HG02588 (cell line): ENCODE results near the gene ANKRD36B.
"Not testable (repeated sequence)": the region's sequence is repeated elsewhere in the genome, so short reads cannot be mapped to it uniquely, and the experiment has no call there.

ENCODE experiments used
- ATAC-seq: cut with Tn5 transposase; IDR thresholded peaks from one replicate; pipeline ENCODE4 v1.9.1; 2021; ENCODE audit warnings: mild to moderate bottlenecking, moderate library complexity; ENCODE audit not compliant: unreplicated experiment

Gene ANKRD36B

GRCh38 chr2:97589598-97590510 lies at the start of gene ANKRD36B:
Gene ANKRD36B, minus strand, starts transcription at chr2:97589877. Its CDS starts 192 bp downstream, at chr2:97589685.
- ATAC-seq = peak; percentile 61

GRCh38 chr2:97626049-97626430 lies 36.4 kb upstream of the ANKRD36B start:
- not testable (repeated sequence) for ATAC-seq

- not testable (repeated sequence) for ATAC-seq
Observed at GRCh38 chr2:97625354-97626048, 35.8 kb upstream of the ANKRD36B start.

GRCh38 chr2:97622976-97623375 lies 33.3 kb upstream of the ANKRD36B start:
- ATAC-seq = not testable (repeated sequence)

GRCh38 chr2:97620492-97620891 lies 30.8 kb upstream of the ANKRD36B start:
- ATAC-seq = not testable (repeated sequence)

GRCh38 chr2:97618939-97619827 lies 29.5 kb upstream of the ANKRD36B start:
- not testable (repeated sequence) for ATAC-seq

GRCh38 chr2:97617911-97618310 lies 28.2 kb upstream of the ANKRD36B start:
- ATAC-seq = no peak

GRCh38 chr2:97615746-97616145 lies 26.1 kb upstream of the ANKRD36B start:
- not testable (repeated sequence) for ATAC-seq

GRCh38 chr2:97611895-97612294 lies 22.2 kb upstream of the ANKRD36B start:
- not testable (repeated sequence) for ATAC-seq

- not testable (repeated sequence) for ATAC-seq
Observed at GRCh38 chr2:97608745-97609144, 19.1 kb upstream of the ANKRD36B start.

- not testable (repeated sequence) for ATAC-seq
Observed at GRCh38 chr2:97605524-97606339, 16.1 kb upstream of the ANKRD36B start.

- not testable (repeated sequence) for ATAC-seq
Observed at GRCh38 chr2:97605109-97605508, 15.4 kb upstream of the ANKRD36B start.

GRCh38 chr2:97601537-97601936 lies 11.9 kb upstream of the ANKRD36B start:
- ATAC-seq = not testable (repeated sequence)

GRCh38 chr2:97596180-97596579 lies 6.5 kb upstream of the ANKRD36B start:
- ATAC-seq = not testable (repeated sequence)

GRCh38 chr2:97593520-97593919 lies 3.8 kb upstream of the ANKRD36B start:
- not testable (repeated sequence) for ATAC-seq

GRCh38 chr2:97590515-97591394 lies 1.1 kb upstream of the ANKRD36B start:
- ATAC-seq = peak; percentile 47

- peak; percentile 30 for ATAC-seq
Observed at GRCh38 chr2:97589257-97589597, 450 bp downstream of the ANKRD36B start.

GRCh38 chr2:97565674-97566073 lies 24.0 kb downstream of the ANKRD36B start:
- not testable (repeated sequence) for ATAC-seq

GRCh38 chr2:97552406-97552805 lies 37.3 kb downstream of the ANKRD36B start:
- ATAC-seq = not testable (repeated sequence)
